Parathyroid adenoma (tissue), 2 donors: Measurements from ENCODE around the gene NCAN.

Source experiments
- H2AFZ ChIP-seq: fragments of 300-600 bp; sonication (generic); one replicate; pipeline ENCODE4 v1.7.0; 2017; ENCODE audit warnings: antibody characterized with exemption, mild to moderate bottlenecking
- H3K27ac ChIP-seq: fragments of 300-600 bp; sonication (generic); one replicate; pipeline ENCODE4 v1.7.0; 2017
- H3K27me3 ChIP-seq: fragments of 300-600 bp; sonication (generic); one replicate; pipeline ENCODE4 v1.7.0; 2017; ENCODE audit warnings: low read length; ENCODE audit not compliant: control insufficient read depth, insufficient read depth
- H3K36me3 ChIP-seq: fragments of 300-600 bp; sonication (generic); one replicate; pipeline ENCODE4 v1.7.0; 2017; ENCODE audit warnings: low read length; ENCODE audit not compliant: control insufficient read depth, insufficient read depth
- H3K4me1 ChIP-seq: fragments of 300-600 bp; sonication (generic); one replicate; pipeline ENCODE4 v1.7.0; 2017; ENCODE audit warnings: control low read depth
- H3K4me2 ChIP-seq: fragments of 300-600 bp; sonication (generic); one replicate; pipeline ENCODE4 v1.7.0; 2017; ENCODE audit warnings: low read length
- H3K4me3 ChIP-seq: fragments of 300-600 bp; sonication (generic); one replicate; pipeline ENCODE4 v1.7.0; 2017; ENCODE audit warnings: low read depth, low read length
- H3K79me2 ChIP-seq: fragments of 300-600 bp; sonication (generic); one replicate; pipeline ENCODE4 v1.7.0; 2017; ENCODE audit warnings: control low read depth
- H3K9ac ChIP-seq: fragments of 300-600 bp; sonication (generic); one replicate; pipeline ENCODE4 v1.7.0; 2017; ENCODE audit warnings: mild to moderate bottlenecking
- H3K9me3 ChIP-seq: fragments of 300-600 bp; sonication (generic); one replicate; pipeline ENCODE4 v1.7.0; 2017; ENCODE audit warnings: low read length; ENCODE audit not compliant: control insufficient read depth
- TF ChIP-seq, protein P1 (sequence below): fragments of 300-600 bp; sonication (generic); IDR thresholded peaks from one replicate; pipeline ENCODE4 v1.7.0; 2017; ENCODE audit warnings: antibody characterized with exemption, mild to moderate bottlenecking
- donor health status: primary hyperparathyroidism.

NCAN gene

GRCh38 chr19:19186742-19187141, 25.0 kb upstream of the NCAN start:
- no peak overlapping the region for H3K4me2 ChIP-seq

GRCh38 chr19:19191768-19192077, 20.0 kb upstream of the NCAN start:
- H3K36me3 ChIP-seq: no peaks in the 10 kb centered on the region
- peak overlapping the region; percentile 97 for H2AFZ ChIP-seq
- peaks cover 19% of the 10 kb centered on the region for H3K79me2 ChIP-seq
- peaks cover 5% of the 10 kb centered on the region for H3K4me1 ChIP-seq
- H3K27me3 ChIP-seq: no peaks in the 10 kb centered on the region
- H3K4me2 ChIP-seq: peak overlapping the region; percentile 100
- no peaks in the 10 kb centered on the region for H3K9me3 ChIP-seq
- TF ChIP-seq, protein P1, sequence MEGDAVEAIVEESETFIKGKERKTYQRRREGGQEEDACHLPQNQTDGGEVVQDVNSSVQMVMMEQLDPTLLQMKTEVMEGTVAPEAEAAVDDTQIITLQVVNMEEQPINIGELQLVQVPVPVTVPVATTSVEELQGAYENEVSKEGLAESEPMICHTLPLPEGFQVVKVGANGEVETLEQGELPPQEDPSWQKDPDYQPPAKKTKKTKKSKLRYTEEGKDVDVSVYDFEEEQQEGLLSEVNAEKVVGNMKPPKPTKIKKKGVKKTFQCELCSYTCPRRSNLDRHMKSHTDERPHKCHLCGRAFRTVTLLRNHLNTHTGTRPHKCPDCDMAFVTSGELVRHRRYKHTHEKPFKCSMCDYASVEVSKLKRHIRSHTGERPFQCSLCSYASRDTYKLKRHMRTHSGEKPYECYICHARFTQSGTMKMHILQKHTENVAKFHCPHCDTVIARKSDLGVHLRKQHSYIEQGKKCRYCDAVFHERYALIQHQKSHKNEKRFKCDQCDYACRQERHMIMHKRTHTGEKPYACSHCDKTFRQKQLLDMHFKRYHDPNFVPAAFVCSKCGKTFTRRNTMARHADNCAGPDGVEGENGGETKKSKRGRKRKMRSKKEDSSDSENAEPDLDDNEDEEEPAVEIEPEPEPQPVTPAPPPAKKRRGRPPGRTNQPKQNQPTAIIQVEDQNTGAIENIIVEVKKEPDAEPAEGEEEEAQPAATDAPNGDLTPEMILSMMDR: no peak
- peak overlapping the region; percentile 95 for H3K27ac ChIP-seq
- peak overlapping the region; percentile 49 for H3K9ac ChIP-seq
- peak overlapping the region; percentile 99 for H3K4me3 ChIP-seq

More at GRCh38 chr19:19186742-19187141, 25.0 kb upstream of the NCAN start:
- Histone ChIP-seq H3K4me1 (peaks cover 5% of the 10 kb centered on the region), H3K9ac (no peak overlapping the region), H2AFZ (no peak overlapping the region), H3K27ac (no peak overlapping the region), H3K27me3 (no peaks in the 10 kb centered on the region), H3K4me3 (no peak overlapping the region), H3K36me3 (no peaks in the 10 kb centered on the region), H3K79me2 (peaks cover 25% of the 10 kb centered on the region), H3K9me3 (no peaks in the 10 kb centered on the region)
- TF ChIP-seq, protein P1: no peak

DNA sequence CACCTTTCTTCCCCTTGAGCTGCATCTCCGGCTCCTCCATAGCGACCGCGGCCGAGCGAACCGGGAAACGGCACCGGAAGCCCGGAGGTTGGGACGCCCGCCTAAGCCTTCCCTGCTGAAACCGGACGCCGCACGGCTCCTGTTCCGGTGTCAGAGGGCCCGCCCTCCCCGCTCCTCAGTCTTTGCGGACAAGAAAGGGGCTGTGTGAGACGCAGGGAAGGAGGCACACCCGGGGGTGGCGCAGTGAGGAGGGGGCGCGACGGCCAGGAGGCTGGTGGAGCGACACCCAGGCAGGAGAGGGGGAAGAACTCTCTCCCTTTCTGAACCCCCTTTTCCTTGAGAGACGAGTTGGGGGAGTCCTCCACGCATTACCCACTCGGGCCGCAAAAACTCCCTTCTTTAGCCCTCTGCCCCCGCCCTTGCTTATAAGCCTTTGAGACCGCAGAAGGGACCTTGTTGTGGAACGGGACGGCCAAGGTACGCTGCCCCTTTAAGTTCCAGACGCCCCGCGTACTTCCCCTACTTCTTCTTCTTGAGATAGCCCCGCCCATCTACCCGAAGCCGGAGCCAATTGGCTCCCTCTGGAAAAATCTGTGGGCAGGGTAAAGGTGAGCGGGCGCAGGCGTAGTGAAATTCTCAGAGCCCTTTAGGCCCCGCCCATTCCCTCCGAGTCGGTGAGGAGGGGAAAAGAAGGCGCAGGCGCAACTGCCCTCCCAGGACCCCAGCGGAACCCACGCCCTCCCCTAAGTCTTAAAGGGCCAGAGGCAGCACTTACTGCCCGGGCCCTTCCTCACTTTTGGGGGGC, 19.5 kb upstream of the NCAN start, which contains the start of the genes BORCS8 and RFXANK:
Gene BORCS8 (minus strand): TSS at position 75 of the 805 bp plus-strand sequence. CDS start 35 bp downstream, at position 40.
Gene RFXANK (plus strand): TSS at position 181 of the 805 bp plus-strand sequence. CDS start 1,689 bp downstream, outside the sequence.
- TF ChIP-seq, protein P1: no peak
- peaks cover 5% of the 10 kb centered on the region for H3K4me1 ChIP-seq

DNA sequence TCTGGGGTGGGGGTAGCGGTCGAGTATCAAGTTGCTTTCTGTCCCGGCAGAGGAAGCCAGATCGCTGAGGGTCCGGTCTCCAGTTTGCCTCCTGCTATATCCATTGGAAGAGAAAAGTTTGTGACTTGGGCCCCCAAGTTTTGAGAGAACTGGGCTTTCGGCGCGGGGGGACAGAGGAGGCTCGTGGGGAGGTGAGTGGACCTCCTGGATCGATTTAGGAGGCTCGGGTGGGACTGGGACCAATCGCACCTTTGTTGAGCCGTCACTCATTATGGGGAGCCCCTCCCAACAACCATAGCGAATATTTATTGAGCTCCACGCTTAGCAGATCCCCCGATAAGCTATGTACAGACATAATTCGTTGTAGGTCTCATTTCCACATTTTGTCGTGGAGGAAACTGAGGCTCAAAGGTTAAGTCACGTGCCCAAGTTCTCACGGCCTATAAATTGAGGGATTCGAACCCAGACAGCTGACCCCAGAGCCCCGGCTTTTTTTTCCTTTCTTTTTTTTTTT, 18.8 kb upstream of the NCAN start:
- peak overlapping the region; percentile 100 for H3K4me2 ChIP-seq
- no peaks in the 10 kb centered on the region for H3K9me3 ChIP-seq
- H3K36me3 ChIP-seq: no peaks in the 10 kb centered on the region
- H3K9ac ChIP-seq: peak overlapping the region; percentile 42
- TF ChIP-seq, protein P1: no peak
- H3K27me3 ChIP-seq: no peaks in the 10 kb centered on the region
- H2AFZ ChIP-seq: peak overlapping the region; percentile 93
- peak overlapping the region; percentile 95 for H3K27ac ChIP-seq
- peak overlapping the region; percentile 99 for H3K4me3 ChIP-seq
- H3K79me2 ChIP-seq: peaks cover 19% of the 10 kb centered on the region
- peaks cover 5% of the 10 kb centered on the region for H3K4me1 ChIP-seq

More for the DNA sequence above, 19.5 kb upstream of the NCAN start, which contains the start of the genes BORCS8 and RFXANK:
- Histone ChIP-seq H3K9me3 (no peaks in the 10 kb centered on the region), H2AFZ (peak within 1 kb of the TSS; percentile 97), H3K79me2 (peaks cover 19% of the 10 kb centered on the region), H3K4me2 (peak within 1 kb of the TSS; percentile 100), H3K9ac (peak within 1 kb of the TSS; percentile 83), H3K27ac (peak within 1 kb of the TSS; percentile 95), H3K36me3 (no peaks in the 10 kb centered on the region), H3K27me3 (no peaks in the 10 kb centered on the region), H3K4me3 (peak within 1 kb of the TSS; percentile 99)
